ENCODE results near the gene MAML2.

- TF ChIP-seq, protein P1, sequence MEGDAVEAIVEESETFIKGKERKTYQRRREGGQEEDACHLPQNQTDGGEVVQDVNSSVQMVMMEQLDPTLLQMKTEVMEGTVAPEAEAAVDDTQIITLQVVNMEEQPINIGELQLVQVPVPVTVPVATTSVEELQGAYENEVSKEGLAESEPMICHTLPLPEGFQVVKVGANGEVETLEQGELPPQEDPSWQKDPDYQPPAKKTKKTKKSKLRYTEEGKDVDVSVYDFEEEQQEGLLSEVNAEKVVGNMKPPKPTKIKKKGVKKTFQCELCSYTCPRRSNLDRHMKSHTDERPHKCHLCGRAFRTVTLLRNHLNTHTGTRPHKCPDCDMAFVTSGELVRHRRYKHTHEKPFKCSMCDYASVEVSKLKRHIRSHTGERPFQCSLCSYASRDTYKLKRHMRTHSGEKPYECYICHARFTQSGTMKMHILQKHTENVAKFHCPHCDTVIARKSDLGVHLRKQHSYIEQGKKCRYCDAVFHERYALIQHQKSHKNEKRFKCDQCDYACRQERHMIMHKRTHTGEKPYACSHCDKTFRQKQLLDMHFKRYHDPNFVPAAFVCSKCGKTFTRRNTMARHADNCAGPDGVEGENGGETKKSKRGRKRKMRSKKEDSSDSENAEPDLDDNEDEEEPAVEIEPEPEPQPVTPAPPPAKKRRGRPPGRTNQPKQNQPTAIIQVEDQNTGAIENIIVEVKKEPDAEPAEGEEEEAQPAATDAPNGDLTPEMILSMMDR (IDR thresholded peaks at IDR 0.05; ENCODE audit: low read length): no peak
- TF ChIP-seq EZH2 (optimal IDR thresholded peaks at IDR 0.05; ENCODE audit: low read depth, low read length): no peak
- no peak for TF ChIP-seq EZH2phosphoT487 (IDR thresholded peaks at IDR 0.05; ENCODE audit: low read length)
Observed at GRCh38 chr11:96333191-96333719, 9.7 kb downstream of the MAML2 start.

Measured in MM.1S (cell line).